Measurements from ENCODE around the gene LDAF1. TPM values are rescaled to one million over a fixed set of nuclear protein-coding genes. Genes with fewer than 3 reads are reported as not detected.

LDAF1 gene
- total and polyA plus RNA-seq, 4 donors = 1.2 to 2.4 (median 1.7) TPM

DNA sequence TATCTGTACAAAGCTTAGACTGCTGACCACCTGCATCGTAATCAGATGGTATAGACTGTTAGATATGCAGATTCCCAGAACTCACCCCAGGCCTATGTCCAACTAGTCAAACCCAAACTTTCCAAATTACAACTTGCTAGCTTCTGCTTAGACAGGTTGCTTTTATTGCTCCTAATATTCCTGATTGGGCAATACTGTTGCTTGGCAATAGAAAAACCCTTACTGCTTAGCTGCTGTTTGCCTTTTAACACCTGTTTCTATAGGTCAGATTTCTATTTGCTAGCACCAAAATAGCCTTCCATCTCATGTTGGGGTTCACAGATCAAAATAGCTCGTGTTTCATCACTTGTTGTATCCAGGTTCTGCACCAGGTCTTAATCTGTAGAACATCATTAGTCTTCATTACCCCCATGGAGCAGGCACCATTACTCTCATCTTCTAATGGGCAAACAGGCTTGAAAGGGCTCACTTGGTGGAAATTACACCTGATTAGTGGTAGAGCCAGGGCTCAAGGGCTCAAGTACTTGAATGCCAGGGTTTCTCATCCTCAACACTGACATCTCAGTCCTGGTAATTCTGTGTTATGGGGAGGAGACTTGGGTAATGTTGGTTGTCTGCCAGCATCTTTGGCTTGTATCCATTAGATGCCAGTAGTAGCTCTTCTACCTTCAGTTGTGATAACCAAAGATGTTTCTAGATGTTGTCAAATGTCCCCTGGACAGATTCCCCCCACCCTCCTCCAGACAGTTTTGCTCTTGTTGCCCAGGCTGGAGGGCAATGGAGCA is 50.2 kb downstream of the LDAF1 start (continued):
- TF ChIP-seq NR2F2 (IDR thresholded peaks at IDR 0.05) = no peak
- TF ChIP-seq HNF4A (conservative IDR thresholded peaks at IDR 0.05) = no peak

GRCh38 chr16:21211486-21211885 is 53.0 kb downstream of the LDAF1 start, which contains the start of gene ZP2:
ZP2 (minus strand) TSS chr16:21211574; CDS start chr16:21211547, 27 bp downstream.
- 80% methylated on average over 5 of the region's 5 CpGs for WGBS
- H3K36me3 ChIP-seq (ENCODE audit: control insufficient read depth in 4 of 4, insufficient read depth in 3 of 4, low read depth in 1 of 4, low read length in 3 of 4) = no peaks in the 10 kb centered on the region
- TF ChIP-seq TAF1 (conservative IDR thresholded peaks at IDR 0.05) = no peak
- TF ChIP-seq ZBTB33 (IDR thresholded peaks at IDR 0.05) = no peak
- no peak for TF ChIP-seq FOXA1 (IDR thresholded peaks at IDR 0.05)
- no peak for TF ChIP-seq SP1 (IDR thresholded peaks at IDR 0.05)
- TF ChIP-seq EGR1 (IDR thresholded peaks at IDR 0.05; ENCODE audit: low read depth in 2 of 2) = no peak
- no peak for TF ChIP-seq HNF4G (IDR thresholded peaks at IDR 0.05)
- no peak for TF ChIP-seq NR2F2 (IDR thresholded peaks at IDR 0.05)
- no peak for TF ChIP-seq RXRA (IDR thresholded peaks at IDR 0.05)
- TF ChIP-seq, protein P1, sequence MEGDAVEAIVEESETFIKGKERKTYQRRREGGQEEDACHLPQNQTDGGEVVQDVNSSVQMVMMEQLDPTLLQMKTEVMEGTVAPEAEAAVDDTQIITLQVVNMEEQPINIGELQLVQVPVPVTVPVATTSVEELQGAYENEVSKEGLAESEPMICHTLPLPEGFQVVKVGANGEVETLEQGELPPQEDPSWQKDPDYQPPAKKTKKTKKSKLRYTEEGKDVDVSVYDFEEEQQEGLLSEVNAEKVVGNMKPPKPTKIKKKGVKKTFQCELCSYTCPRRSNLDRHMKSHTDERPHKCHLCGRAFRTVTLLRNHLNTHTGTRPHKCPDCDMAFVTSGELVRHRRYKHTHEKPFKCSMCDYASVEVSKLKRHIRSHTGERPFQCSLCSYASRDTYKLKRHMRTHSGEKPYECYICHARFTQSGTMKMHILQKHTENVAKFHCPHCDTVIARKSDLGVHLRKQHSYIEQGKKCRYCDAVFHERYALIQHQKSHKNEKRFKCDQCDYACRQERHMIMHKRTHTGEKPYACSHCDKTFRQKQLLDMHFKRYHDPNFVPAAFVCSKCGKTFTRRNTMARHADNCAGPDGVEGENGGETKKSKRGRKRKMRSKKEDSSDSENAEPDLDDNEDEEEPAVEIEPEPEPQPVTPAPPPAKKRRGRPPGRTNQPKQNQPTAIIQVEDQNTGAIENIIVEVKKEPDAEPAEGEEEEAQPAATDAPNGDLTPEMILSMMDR (IDR thresholded peaks at IDR 0.05; ENCODE audit: low read depth, low read length, missing input control) = no peak
- no peak for TF ChIP-seq YY1 (IDR thresholded peaks at IDR 0.05)
- no peak for TF ChIP-seq FOXA2 (IDR thresholded peaks at IDR 0.05)
- no peak for TF ChIP-seq GABPA (IDR thresholded peaks at IDR 0.05 in 1 of 2, conservative IDR thresholded peaks at IDR 0.05 in 1 of 2)
- TF ChIP-seq, protein P2, sequence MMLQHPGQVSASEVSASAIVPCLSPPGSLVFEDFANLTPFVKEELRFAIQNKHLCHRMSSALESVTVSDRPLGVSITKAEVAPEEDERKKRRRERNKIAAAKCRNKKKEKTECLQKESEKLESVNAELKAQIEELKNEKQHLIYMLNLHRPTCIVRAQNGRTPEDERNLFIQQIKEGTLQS (IDR thresholded peaks at IDR 0.05) = no peak
- no peak for TF ChIP-seq MAX (IDR thresholded peaks at IDR 0.05)
- no peak for TF ChIP-seq HNF4A (conservative IDR thresholded peaks at IDR 0.05)
- TF ChIP-seq, protein P3, sequence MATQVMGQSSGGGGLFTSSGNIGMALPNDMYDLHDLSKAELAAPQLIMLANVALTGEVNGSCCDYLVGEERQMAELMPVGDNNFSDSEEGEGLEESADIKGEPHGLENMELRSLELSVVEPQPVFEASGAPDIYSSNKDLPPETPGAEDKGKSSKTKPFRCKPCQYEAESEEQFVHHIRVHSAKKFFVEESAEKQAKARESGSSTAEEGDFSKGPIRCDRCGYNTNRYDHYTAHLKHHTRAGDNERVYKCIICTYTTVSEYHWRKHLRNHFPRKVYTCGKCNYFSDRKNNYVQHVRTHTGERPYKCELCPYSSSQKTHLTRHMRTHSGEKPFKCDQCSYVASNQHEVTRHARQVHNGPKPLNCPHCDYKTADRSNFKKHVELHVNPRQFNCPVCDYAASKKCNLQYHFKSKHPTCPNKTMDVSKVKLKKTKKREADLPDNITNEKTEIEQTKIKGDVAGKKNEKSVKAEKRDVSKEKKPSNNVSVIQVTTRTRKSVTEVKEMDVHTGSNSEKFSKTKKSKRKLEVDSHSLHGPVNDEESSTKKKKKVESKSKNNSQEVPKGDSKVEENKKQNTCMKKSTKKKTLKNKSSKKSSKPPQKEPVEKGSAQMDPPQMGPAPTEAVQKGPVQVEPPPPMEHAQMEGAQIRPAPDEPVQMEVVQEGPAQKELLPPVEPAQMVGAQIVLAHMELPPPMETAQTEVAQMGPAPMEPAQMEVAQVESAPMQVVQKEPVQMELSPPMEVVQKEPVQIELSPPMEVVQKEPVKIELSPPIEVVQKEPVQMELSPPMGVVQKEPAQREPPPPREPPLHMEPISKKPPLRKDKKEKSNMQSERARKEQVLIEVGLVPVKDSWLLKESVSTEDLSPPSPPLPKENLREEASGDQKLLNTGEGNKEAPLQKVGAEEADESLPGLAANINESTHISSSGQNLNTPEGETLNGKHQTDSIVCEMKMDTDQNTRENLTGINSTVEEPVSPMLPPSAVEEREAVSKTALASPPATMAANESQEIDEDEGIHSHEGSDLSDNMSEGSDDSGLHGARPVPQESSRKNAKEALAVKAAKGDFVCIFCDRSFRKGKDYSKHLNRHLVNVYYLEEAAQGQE (IDR thresholded peaks at IDR 0.05) = no peak
- TF ChIP-seq JUND (IDR thresholded peaks at IDR 0.05) = no peak
- TF ChIP-seq RAD21 (IDR thresholded peaks at IDR 0.05) = no peak
- no peaks in the 10 kb centered on the region for H3K27me3 ChIP-seq (ENCODE audit: control insufficient read depth in 4 of 4, insufficient read depth in 4 of 4, low read length in 3 of 4)
- no peak within 1 kb of the TSS for H3K9ac ChIP-seq (ENCODE audit: low read depth in 1 of 2, low read length in 2 of 2)
- no peak within 1 kb of the TSS for H3K4me3 ChIP-seq (ENCODE audit: low read depth in 1 of 3, low read length in 3 of 3)
- no peak within 1 kb of the TSS for H3K27ac ChIP-seq (ENCODE audit: low read depth in 1 of 2, low read length in 2 of 2)
- H3K4me1 ChIP-seq (ENCODE audit: control insufficient read depth in 4 of 4, insufficient read depth in 4 of 4, low read length in 3 of 4) = no peaks in the 10 kb centered on the region
- H3K9me3 ChIP-seq (ENCODE audit: control insufficient read depth in 4 of 4, low read length in 3 of 4) = no peaks in the 10 kb centered on the region
- no peak for DNase-seq (ENCODE audit: low spot score)

Data from liver (tissue), 9 donors.